OCI-LY3 (cell line): ENCODE data around the gene TXNDC11.
"Not testable (repeated sequence)": the region's sequence is repeated elsewhere in the genome, so short reads cannot be mapped to it uniquely, and the experiment has no call there.

Experiments used
- H2AFZ ChIP-seq: fragments of 200-600, 300-600 bp; shearing (Covaris generic); 2 replicates; pipeline ENCODE4 v1.6.0; 2014; ENCODE audit warnings: antibody characterized with exemption, low read depth, low read length
- H3K27ac ChIP-seq: fragments of 200-600, 300-600 bp; sonication (generic); 2 replicates; pipeline ENCODE4 v1.5.1; 2014; ENCODE audit warnings: mild to moderate bottlenecking, low read length, moderate library complexity, mixed read lengths
- H3K27me3 ChIP-seq: fragments of 200-600, 300-600 bp; sonication (generic); 2 replicates; pipeline ENCODE4 v1.6.1; 2014; ENCODE audit warnings: low read depth, low read length, mixed read lengths
- H3K36me3 ChIP-seq: fragments of 200-600, 300-600 bp; sonication (generic); replicated peaks from 2 replicates; pipeline ENCODE3; 2014; ENCODE audit warnings: low read depth, low read length, mixed read lengths
- H3K4me1 ChIP-seq: fragments of 300-600, 200-600 bp; sonication (generic); 2 replicates; pipeline ENCODE4 v1.6.1; 2014; ENCODE audit warnings: low read length, mixed read lengths
- H3K4me2 ChIP-seq: fragments of 200-600, 300-600 bp; sonication (generic); 2 replicates; pipeline ENCODE4 v1.6.1; 2014; ENCODE audit warnings: low read length, mixed read lengths
- H3K4me3 ChIP-seq: fragments of 300-600, 200-600 bp; sonication (generic); 2 replicates; pipeline ENCODE4 v1.5.1; 2014; ENCODE audit warnings: antibody characterized with exemption, mild to moderate bottlenecking, low read length, moderate library complexity
- H3K79me2 ChIP-seq: fragments of 300-600, 200-600 bp; shearing (Covaris generic); 2 replicates; pipeline ENCODE4 v1.6.1; 2014; ENCODE audit warnings: mild to moderate bottlenecking, low read length, mixed read lengths
- H3K9ac ChIP-seq: fragments of 300-600, 200-600 bp; shearing (Covaris generic); 2 replicates; pipeline ENCODE4 v1.6.0; 2014; ENCODE audit warnings: mild to moderate bottlenecking, low read length, moderate library complexity
- H3K9me3 ChIP-seq: fragments of 200-600, 300-600 bp; shearing (Covaris generic); 2 replicates; pipeline ENCODE4 v1.6.1; 2014; ENCODE audit warnings: low read length, mixed read lengths; ENCODE audit not compliant: insufficient read depth
- H4K20me1 ChIP-seq: fragments of 200-600, 300-600 bp; sonication (generic); 2 replicates; pipeline ENCODE4 v1.6.1; 2016; ENCODE audit warnings: low read length, mixed read lengths; ENCODE audit not compliant: insufficient read depth
- EZH2phosphoT487 ChIP-seq: fragments of 200-600 bp; shearing (Covaris generic); IDR thresholded peaks from 2 replicates; pipeline ENCODE4 v1.6.1; 2018; ENCODE audit warnings: antibody characterized with exemption, mixed run types, low read depth
- TF ChIP-seq, protein P1 (sequence below): fragments of 200-600, 300-600 bp; sonication (generic); IDR thresholded peaks from 2 replicates; pipeline ENCODE4 v1.5.1; 2014; ENCODE audit warnings: antibody characterized with exemption, low read length, low read depth

The TXNDC11 gene

DNA sequence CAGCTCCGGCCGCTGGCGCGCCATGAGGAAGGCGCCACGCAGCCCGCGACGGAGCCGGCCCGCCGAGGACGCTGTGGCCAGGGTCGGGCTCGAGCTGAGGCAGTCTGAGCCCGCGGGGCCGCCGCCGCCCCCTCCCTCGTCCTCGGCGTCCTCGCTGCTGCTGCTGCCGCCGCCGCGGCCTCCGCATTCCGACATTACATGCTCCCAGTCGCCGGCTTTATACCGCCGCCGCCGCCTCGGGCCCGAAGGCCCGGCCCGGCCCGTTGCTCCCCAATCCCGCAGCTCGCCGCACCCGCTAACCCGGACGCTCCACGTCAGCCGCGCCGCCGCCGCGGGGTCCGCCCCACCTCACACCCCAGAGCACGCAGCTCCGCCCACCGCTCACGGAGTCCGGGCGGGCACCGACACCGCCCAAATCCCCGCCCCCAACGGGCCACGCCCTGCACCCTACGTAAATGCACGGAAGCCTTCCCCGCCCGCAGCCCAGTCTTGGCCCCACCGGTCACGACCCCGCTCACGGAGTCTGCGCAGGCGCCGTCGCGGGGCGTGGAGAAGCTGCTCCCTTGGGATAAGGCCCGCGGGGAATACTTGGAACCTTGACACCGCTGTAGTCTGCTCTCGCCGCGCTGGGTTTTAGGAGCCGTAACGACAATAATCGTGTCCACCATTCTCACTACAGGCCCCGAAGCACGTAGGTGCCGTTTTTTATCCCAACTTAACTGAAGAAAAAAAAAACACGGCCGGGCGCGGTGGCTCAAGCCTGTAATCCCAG is at the start of gene TXNDC11:
TSS of gene TXNDC11 (minus strand) at position 322 of the 772 bp plus-strand sequence. CDS start at position 195, 127 bp downstream.
- Histone ChIP-seq H2AFZ (peak within 1 kb of the TSS; percentile 55; the same call in 1 of the 2 replicates), H3K79me2 (peaks cover 54% of the 10 kb centered on the region), H3K9me3 (no peaks in the 10 kb centered on the region)

DNA sequence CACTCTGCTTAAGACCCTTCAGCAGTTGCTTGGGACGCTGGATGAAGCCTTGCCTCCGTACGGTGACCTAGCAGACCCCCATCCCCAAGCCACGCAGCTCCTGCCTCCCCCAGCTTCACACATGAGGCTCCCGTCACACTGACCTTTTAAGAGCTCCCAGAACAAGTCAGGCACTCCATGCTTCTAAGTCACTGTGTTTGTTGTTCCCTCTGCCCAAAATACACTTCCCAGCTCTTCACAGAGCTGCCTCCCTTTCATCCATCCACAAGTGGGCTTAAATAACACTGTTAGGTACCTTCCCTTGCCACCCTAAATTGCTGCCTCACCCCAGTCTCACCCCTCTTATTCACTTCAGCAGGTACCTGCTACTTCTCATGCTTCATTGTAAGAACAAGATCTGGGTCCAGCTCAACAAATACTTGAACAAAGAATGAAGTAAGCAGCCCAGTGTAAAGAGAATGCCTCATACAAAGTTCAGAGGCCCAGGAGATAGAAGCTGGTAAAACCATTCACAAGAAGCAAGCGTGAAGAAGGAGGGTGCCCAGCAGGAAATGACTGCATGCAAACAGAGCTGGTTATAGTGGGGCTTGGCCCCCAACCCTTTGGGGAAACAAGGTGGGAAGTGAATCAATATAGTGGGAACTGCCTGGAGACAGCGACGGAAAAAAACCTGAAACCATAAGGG is 48.6 kb upstream of the TXNDC11 start:
- Histone ChIP-seq H4K20me1 (peaks cover 32% of the 10 kb centered on the region), H3K4me2 (peak overlapping the region; percentile 3; the same call in 1 of the 2 replicates), H3K27ac (peak overlapping the region; percentile 14; the same call in 1 of the 2 replicates), H3K4me1 (peaks cover 69% of the 10 kb centered on the region), H3K4me3 (no peak overlapping the region), H3K27me3 (no peaks in the 10 kb centered on the region), H2AFZ (no peak overlapping the region), H3K9me3 (no peaks in the 10 kb centered on the region), H3K36me3 (peaks cover 39% of the 10 kb centered on the region), H3K79me2 (peaks cover 100% of the 10 kb centered on the region), H3K9ac (no peak overlapping the region)
- TF ChIP-seq, protein P1, sequence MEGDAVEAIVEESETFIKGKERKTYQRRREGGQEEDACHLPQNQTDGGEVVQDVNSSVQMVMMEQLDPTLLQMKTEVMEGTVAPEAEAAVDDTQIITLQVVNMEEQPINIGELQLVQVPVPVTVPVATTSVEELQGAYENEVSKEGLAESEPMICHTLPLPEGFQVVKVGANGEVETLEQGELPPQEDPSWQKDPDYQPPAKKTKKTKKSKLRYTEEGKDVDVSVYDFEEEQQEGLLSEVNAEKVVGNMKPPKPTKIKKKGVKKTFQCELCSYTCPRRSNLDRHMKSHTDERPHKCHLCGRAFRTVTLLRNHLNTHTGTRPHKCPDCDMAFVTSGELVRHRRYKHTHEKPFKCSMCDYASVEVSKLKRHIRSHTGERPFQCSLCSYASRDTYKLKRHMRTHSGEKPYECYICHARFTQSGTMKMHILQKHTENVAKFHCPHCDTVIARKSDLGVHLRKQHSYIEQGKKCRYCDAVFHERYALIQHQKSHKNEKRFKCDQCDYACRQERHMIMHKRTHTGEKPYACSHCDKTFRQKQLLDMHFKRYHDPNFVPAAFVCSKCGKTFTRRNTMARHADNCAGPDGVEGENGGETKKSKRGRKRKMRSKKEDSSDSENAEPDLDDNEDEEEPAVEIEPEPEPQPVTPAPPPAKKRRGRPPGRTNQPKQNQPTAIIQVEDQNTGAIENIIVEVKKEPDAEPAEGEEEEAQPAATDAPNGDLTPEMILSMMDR: no peak
- no peak for TF ChIP-seq EZH2phosphoT487

More for the DNA sequence above, at the start of gene TXNDC11:
- Histone ChIP-seq H3K27me3 (no peaks in the 10 kb centered on the region), H3K4me1 (peaks cover 43% of the 10 kb centered on the region), H3K27ac (peak within 1 kb of the TSS; percentile 67), H3K36me3 (peaks cover 33% of the 10 kb centered on the region), H3K4me3 (peak within 1 kb of the TSS; percentile 86), H3K4me2 (peak within 1 kb of the TSS; percentile 88), H4K20me1 (peaks cover 35% of the 10 kb centered on the region), H3K9ac (peak within 1 kb of the TSS; percentile 86)
- TF ChIP-seq, protein P1: no peak
- no peak for TF ChIP-seq EZH2phosphoT487

DNA sequence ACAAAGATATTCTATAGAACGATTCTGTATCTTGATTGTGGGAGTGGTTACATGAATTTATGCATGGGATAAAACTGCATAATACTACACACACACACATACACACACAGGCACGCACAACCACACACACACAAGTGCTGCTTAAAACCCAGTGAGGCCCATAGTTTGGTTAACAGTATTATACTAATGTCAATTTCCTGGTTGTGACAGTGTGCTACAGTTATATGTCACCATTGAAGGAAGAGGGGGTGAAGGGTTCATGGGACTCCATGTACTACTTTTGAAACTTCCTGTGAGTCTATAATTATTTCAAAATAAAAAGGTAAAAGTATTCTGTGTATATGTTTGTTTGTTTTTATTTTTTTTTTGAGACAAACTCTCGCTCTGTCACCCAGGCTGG is 46.3 kb upstream of the TXNDC11 start:
- peaks cover 70% of the 10 kb centered on the region for H3K4me1 ChIP-seq
- H3K9ac ChIP-seq: no peak overlapping the region
- TF ChIP-seq EZH2phosphoT487: no peak
- TF ChIP-seq, protein P1: no peak
- H2AFZ ChIP-seq: no peak overlapping the region
- H3K79me2 ChIP-seq: peaks cover 91% of the 10 kb centered on the region
- peaks cover 22% of the 10 kb centered on the region for H4K20me1 ChIP-seq
- H3K27me3 ChIP-seq: no peaks in the 10 kb centered on the region
- H3K36me3 ChIP-seq: peaks cover 29% of the 10 kb centered on the region
- H3K4me2 ChIP-seq: no peak overlapping the region
- no peaks in the 10 kb centered on the region for H3K9me3 ChIP-seq
- no peak overlapping the region for H3K27ac ChIP-seq
- H3K4me3 ChIP-seq: no peak overlapping the region

GRCh38 chr16:11784980-11785599 is 42.4 kb upstream of the TXNDC11 start:
- H3K79me2 ChIP-seq: peaks cover 76% of the 10 kb centered on the region
- peak overlapping the region; percentile 31; the same call in 1 of the 2 replicates for H3K9ac ChIP-seq
- peak overlapping the region; percentile 37 for H3K4me2 ChIP-seq
- H4K20me1 ChIP-seq, H3K27me3 ChIP-seq, H3K9me3 ChIP-seq, H2AFZ ChIP-seq: not testable (repeated sequence)
- peaks cover 76% of the 10 kb centered on the region for H3K4me1 ChIP-seq
- peaks cover 17% of the 10 kb centered on the region for H3K36me3 ChIP-seq
- H3K27ac ChIP-seq: peak overlapping the region; percentile 100
- peak overlapping the region; percentile 24 for H3K4me3 ChIP-seq

GRCh38 chr16:11784381-11784780 is 41.7 kb upstream of the TXNDC11 start:
- H3K4me2 ChIP-seq: peak overlapping the region; percentile 63
- H3K27ac ChIP-seq: peak overlapping the region; percentile 100
- not testable (repeated sequence) for H3K27me3 ChIP-seq, H4K20me1 ChIP-seq, H2AFZ ChIP-seq, H3K9me3 ChIP-seq
- H3K4me3 ChIP-seq: peak overlapping the region; percentile 22; the same call in 1 of the 2 replicates
- peaks cover 83% of the 10 kb centered on the region for H3K4me1 ChIP-seq
- peaks cover 76% of the 10 kb centered on the region for H3K79me2 ChIP-seq
- H3K36me3 ChIP-seq: peaks cover 18% of the 10 kb centered on the region
- H3K9ac ChIP-seq: peak overlapping the region; percentile 92
